CD4-positive, alpha-beta T cell (primary cell): ENCODE results near the gene GPATCH11. TPM values are rescaled to one million over a fixed set of nuclear protein-coding genes. Genes with fewer than 3 reads are reported as not detected.

ENCODE experiments used
- ATAC-seq: fragments of 200-7000 bp; cut with Tn5 transposase; one replicate; pipeline ENCODE4 v1.10.0; 2022; ENCODE audit warnings: mild to moderate bottlenecking; ENCODE audit not compliant: poor library complexity
- CTCF ChIA-PET: fragments of 350-600 bp; sonication (Branson Sonifier 250); formaldehyde crosslinking; loops from one replicate; lab custom pipeline; 2021; ENCODE audit warnings: antibody characterized with exemption, inconsistent platforms; lab: Charles Lee
- POLR2A ChIA-PET: fragments of 350-600 bp; sonication (Branson Sonifier 250); formaldehyde crosslinking; loops from one replicate; lab custom pipeline; 2021; ENCODE audit warnings: antibody characterized with exemption, inconsistent platforms; lab: Charles Lee
- DNase-seq, 14 experiments: peaks; one replicate each; pipeline ENCODE4 v3.0.0-alpha.2; 2013 to 2020; ENCODE audit warnings: mixed read lengths in 2 of 14
- H3K27ac ChIP-seq, 2 donors: one replicate each; pipeline versions ENCODE4 v1.5.1 to v1.7.0; 2013; ENCODE audit warnings: low read length in 2 of 2, low read depth in 1 of 2, mild to moderate bottlenecking in 1 of 2
- H3K27me3 ChIP-seq, 2 experiments: 1 replicate in 1 of 2; 2 replicates in 1 of 2; pipeline versions ENCODE4 v1.6.1 to v1.7.0; 2013; ENCODE audit warnings: low read length in 2 of 2, control low read depth in 1 of 2, mild to moderate bottlenecking in 1 of 2, moderate library complexity in 1 of 2; ENCODE audit not compliant: insufficient read depth in 2 of 2, control insufficient read depth in 1 of 2
- H3K36me3 ChIP-seq: one replicate; pipeline ENCODE4 v1.6.1; 2013; ENCODE audit warnings: low read length, control low read depth; ENCODE audit not compliant: insufficient read depth
- H3K4me1 ChIP-seq: one replicate; pipeline ENCODE4 v1.6.1; 2013; ENCODE audit warnings: low read length, control low read depth; ENCODE audit not compliant: insufficient read depth
- H3K4me3 ChIP-seq: one replicate; pipeline ENCODE4 v1.5.1; 2013; ENCODE audit warnings: mild to moderate bottlenecking, low read length, moderate library complexity
- H3K9me3 ChIP-seq, 2 experiments: 1 replicate in 1 of 2; 2 replicates in 1 of 2; pipeline versions ENCODE4 v1.6.1 to v1.7.0; 2013; ENCODE audit warnings: low read length in 2 of 2, mild to moderate bottlenecking in 2 of 2, control low read depth in 1 of 2, moderate library complexity in 1 of 2; ENCODE audit not compliant: control insufficient read depth in 1 of 2, insufficient read depth in 1 of 2
- H3K27ac Mint-ChIP-seq: one replicate; pipeline ENCODE4 v1.8.0; 2020; ENCODE audit warnings: mixed read lengths
- H3K27me3 Mint-ChIP-seq: one replicate; pipeline ENCODE4 v1.8.0; 2021; ENCODE audit warnings: mixed read lengths
- H3K36me3 Mint-ChIP-seq: one replicate; pipeline ENCODE4 v1.8.0; 2021; ENCODE audit warnings: low read depth, mixed read lengths
- H3K4me1 Mint-ChIP-seq: one replicate; pipeline ENCODE4 v1.8.0; 2021; ENCODE audit warnings: low read depth, mixed read lengths
- H3K4me3 Mint-ChIP-seq: one replicate; pipeline ENCODE4 v1.8.0; 2020; ENCODE audit warnings: mild to moderate bottlenecking, mixed read lengths
- H3K9me3 Mint-ChIP-seq: one replicate; pipeline ENCODE4 v1.8.0; 2020; ENCODE audit warnings: mixed read lengths
- CTCF ChIP-seq: fragments of 200-600 bp; IDR thresholded peaks from one replicate; pipeline ENCODE4 v1.8.0; 2022; ENCODE audit warnings: antibody characterized with exemption, mild to moderate bottlenecking
- intact Hi-C, 2 experiments: fragments of 100-400 bp; cut with DNase I in 1 of 2; cut with micrococcal nuclease in 1 of 2; formaldehyde crosslinking; loops; one replicate each; pipeline versions ENCODE4 v1.15.1 to v1.9.0; 2023 to 2025; cut with DNase I, micrococcal nuclease
- total RNA-seq, 174 experiments: library from RNA in 2 of 174; stranded (reverse) in 2 of 174; gene quantifications; one replicate each; pipeline ENCODE4 v1.2.3 and lab custom pipeline; 2021 to 2026

Gene GPATCH11
- total RNA-seq, 2 experiments from 2014 or later, result 4.0 to 4.1 TPM

GRCh38 chr2:37070931-37071330 lies 13.4 kb upstream of the GPATCH11 start:
- Mint-ChIP-seq H3K4me3 (no peak overlapping the region), H3K27me3 (no peaks in the 10 kb centered on the region), H3K27ac (no peak overlapping the region), H3K9me3 (no peaks in the 10 kb centered on the region), H3K4me1 (peaks cover 28% of the 10 kb centered on the region), H3K36me3 (peaks cover 76% of the 10 kb centered on the region)
- Histone ChIP-seq H3K36me3 (peaks cover 89% of the 10 kb centered on the region), H3K4me3 (no peak overlapping the region), H3K27me3 (no peaks in the 10 kb centered on the region), H3K27ac (no peak overlapping the region), H3K4me1 (no peaks in the 10 kb centered on the region), H3K9me3 (no peaks in the 10 kb centered on the region)
- ATAC-seq (no peak), DNase-seq (no peak)
- intact Hi-C loops, result no loop called here
- no peak for TF ChIP-seq CTCF
- CTCF ChIA-PET, result no interaction called here
- POLR2A ChIA-PET, result no interaction called here

GRCh38 chr2:37080266-37080665 lies 4.1 kb upstream of the GPATCH11 start:
- DNase-seq (no peak), ATAC-seq (no peak)
- peaks cover 49% of the 10 kb centered on the region for H3K36me3 ChIP-seq
- intact Hi-C loops, result loop anchor here (5.0 to 10.0 kb wide), 5 partner anchors 115 to 1665 kb away; partner anchors contain the start of genes ATL2 (in 1 of the 2), CEBPZ (in 1 of the 2), CEBPZOS (in 1 of the 2) and NDUFAF7 (in 1 of the 2)
- H3K9me3 ChIP-seq, result no peaks in the 10 kb centered on the region
- peak overlapping the region; percentile 5 to 31 for H3K27ac ChIP-seq
- H3K4me3 ChIP-seq, result peak overlapping the region; percentile 14
- no peaks in the 10 kb centered on the region for H3K27me3 ChIP-seq
- H3K27me3 Mint-ChIP-seq, result no peaks in the 10 kb centered on the region
- peaks cover 41% of the 10 kb centered on the region for H3K36me3 Mint-ChIP-seq
- peaks cover 33% of the 10 kb centered on the region for H3K4me1 ChIP-seq
- H3K4me1 Mint-ChIP-seq, result peaks cover 30% of the 10 kb centered on the region
- H3K4me3 Mint-ChIP-seq, result peak overlapping the region; percentile 63
- ChIA-PET POLR2A (interaction anchor here (0.6 kb wide), 1 partner anchor 114 kb away, joined by 4 read pairs; the partner anchor contains the start of gene STRN), CTCF (no interaction called here)
- H3K9me3 Mint-ChIP-seq, result no peaks in the 10 kb centered on the region
- H3K27ac Mint-ChIP-seq, result peak overlapping the region; percentile 74
- TF ChIP-seq CTCF, result no peak

- TF ChIP-seq CTCF, result no peak
- Mint-ChIP-seq H3K36me3 (peaks cover 41% of the 10 kb centered on the region), H3K9me3 (no peaks in the 10 kb centered on the region), H3K4me3 (peak overlapping the region; percentile 63), H3K27me3 (no peaks in the 10 kb centered on the region), H3K4me1 (peaks cover 30% of the 10 kb centered on the region), H3K27ac (peak overlapping the region; percentile 74)
- Histone ChIP-seq H3K36me3 (peaks cover 45% of the 10 kb centered on the region), H3K27ac (peak overlapping the region in 1 of 2 donors; percentile 31), H3K9me3 (no peaks in the 10 kb centered on the region), H3K4me1 (peaks cover 34% of the 10 kb centered on the region), H3K27me3 (no peaks in the 10 kb centered on the region), H3K4me3 (peak overlapping the region; percentile 14)
- intact Hi-C loops, result loop anchor here (5.0 to 10.0 kb wide), 5 partner anchors 114 to 1664 kb away; partner anchors contain the start of genes ATL2 (in 1 of the 2), CEBPZ (in 1 of the 2), CEBPZOS (in 1 of the 2) and NDUFAF7 (in 1 of the 2)
- no peak for ATAC-seq
- peak in 3 of 14 experiments; percentile 30 to 47 (median 42) for DNase-seq
- ChIA-PET POLR2A (no interaction called here), CTCF (no interaction called here)
Observed at GRCh38 chr2:37080689-37081088, 3.6 kb upstream of the GPATCH11 start.
